ENCODE results near the gene UBE3A. TPM values are rescaled to one million over a fixed set of nuclear protein-coding genes. Genes with fewer than 3 reads are reported as not detected.
A peak's percentile ranks its signal among the peaks of the same experiment; 100 is the strongest.

Gene UBE3A
- total and polyA plus RNA-seq, 2 donors from 2014 or later: 22.3 to 103 TPM

DNA sequence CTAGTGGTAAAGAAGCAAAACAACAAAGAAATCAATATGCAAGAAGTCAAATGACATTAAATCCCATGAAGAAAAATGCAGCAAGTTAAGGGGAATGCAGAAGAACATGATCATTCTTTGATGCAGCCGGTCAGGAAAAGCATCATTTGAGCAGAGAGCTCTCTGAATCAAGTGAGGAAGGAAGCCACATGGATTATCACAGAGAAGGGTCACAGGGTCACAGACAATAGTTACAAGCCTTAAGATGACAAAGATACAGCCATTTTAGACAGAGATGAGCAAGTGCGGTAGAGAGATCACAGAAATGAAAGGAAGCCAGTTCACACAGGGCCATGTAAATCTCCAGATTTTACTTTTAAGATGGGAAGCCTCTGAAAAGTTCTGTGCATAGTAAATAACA lies 43.9 kb downstream of the UBE3A start:
- H3K9ac ChIP-seq (ENCODE audit: low read length in 3 of 3): no peak overlapping the region
- H3K4me1 ChIP-seq (ENCODE audit: control insufficient read depth in 2 of 3, insufficient read depth in 2 of 3, low read depth in 1 of 3, low read length in 3 of 3): no peaks in the 10 kb centered on the region
- no peak overlapping the region for H3K4me3 ChIP-seq (ENCODE audit: low read length in 3 of 3)
- no peaks in the 10 kb centered on the region for H3K36me3 ChIP-seq (ENCODE audit: control insufficient read depth in 2 of 3, insufficient read depth in 3 of 3, low read length in 3 of 3)
- no peak for FAIRE-seq
- no peaks in the 10 kb centered on the region for H3K9me3 ChIP-seq (ENCODE audit: control insufficient read depth in 2 of 3, insufficient read depth in 1 of 3, low read length in 3 of 3)
- intact Hi-C loops (cut with DNase I): no loop called here
- H3K27ac ChIP-seq (ENCODE audit: low read depth in 2 of 2, low read length in 2 of 2): no peak overlapping the region
- H3K27me3 ChIP-seq (ENCODE audit: control insufficient read depth, insufficient read depth, low read length): no peaks in the 10 kb centered on the region
- DNase-seq: peak in 1 of 5 donors; percentile 39
- TF ChIP-seq, protein P1, sequence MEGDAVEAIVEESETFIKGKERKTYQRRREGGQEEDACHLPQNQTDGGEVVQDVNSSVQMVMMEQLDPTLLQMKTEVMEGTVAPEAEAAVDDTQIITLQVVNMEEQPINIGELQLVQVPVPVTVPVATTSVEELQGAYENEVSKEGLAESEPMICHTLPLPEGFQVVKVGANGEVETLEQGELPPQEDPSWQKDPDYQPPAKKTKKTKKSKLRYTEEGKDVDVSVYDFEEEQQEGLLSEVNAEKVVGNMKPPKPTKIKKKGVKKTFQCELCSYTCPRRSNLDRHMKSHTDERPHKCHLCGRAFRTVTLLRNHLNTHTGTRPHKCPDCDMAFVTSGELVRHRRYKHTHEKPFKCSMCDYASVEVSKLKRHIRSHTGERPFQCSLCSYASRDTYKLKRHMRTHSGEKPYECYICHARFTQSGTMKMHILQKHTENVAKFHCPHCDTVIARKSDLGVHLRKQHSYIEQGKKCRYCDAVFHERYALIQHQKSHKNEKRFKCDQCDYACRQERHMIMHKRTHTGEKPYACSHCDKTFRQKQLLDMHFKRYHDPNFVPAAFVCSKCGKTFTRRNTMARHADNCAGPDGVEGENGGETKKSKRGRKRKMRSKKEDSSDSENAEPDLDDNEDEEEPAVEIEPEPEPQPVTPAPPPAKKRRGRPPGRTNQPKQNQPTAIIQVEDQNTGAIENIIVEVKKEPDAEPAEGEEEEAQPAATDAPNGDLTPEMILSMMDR (IDR thresholded peaks at IDR 0.05; ENCODE audit: borderline replicate concordance, extremely low read depth, insufficient read depth): no peak

DNA sequence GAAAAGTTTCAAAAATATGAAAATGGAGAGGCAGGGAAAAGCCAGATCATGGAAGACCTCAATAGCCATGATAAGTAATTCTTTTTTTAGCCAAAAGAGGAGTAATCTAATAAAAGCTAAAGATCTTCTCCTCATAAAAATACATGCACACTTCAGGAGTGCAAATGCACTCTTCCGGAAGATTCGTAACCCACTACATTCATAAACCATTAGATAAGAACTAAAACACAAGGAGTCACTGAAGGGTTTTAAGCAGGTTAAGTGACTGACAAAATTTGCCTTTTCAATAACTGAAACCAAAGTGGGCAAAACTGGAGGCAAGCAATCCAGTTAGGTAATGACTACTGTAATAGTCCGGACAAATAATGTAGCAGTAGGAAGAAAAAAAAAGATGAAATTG lies 46.0 kb downstream of the UBE3A start:
- Histone ChIP-seq H3K27me3 (ENCODE audit: control insufficient read depth, insufficient read depth, low read length) (no peaks in the 10 kb centered on the region), H3K4me3 (ENCODE audit: low read length in 3 of 3) (no peak overlapping the region), H3K4me1 (ENCODE audit: control insufficient read depth in 2 of 3, insufficient read depth in 2 of 3, low read depth in 1 of 3, low read length in 3 of 3) (no peaks in the 10 kb centered on the region), H3K9me3 (ENCODE audit: control insufficient read depth in 2 of 3, insufficient read depth in 1 of 3, low read length in 3 of 3) (no peaks in the 10 kb centered on the region), H3K36me3 (ENCODE audit: control insufficient read depth in 2 of 3, insufficient read depth in 3 of 3, low read length in 3 of 3) (no peaks in the 10 kb centered on the region), H3K9ac (ENCODE audit: low read length in 3 of 3) (no peak overlapping the region), H3K27ac (ENCODE audit: low read depth in 2 of 2, low read length in 2 of 2) (no peak overlapping the region)
- TF ChIP-seq, protein P1 (IDR thresholded peaks at IDR 0.05; ENCODE audit: borderline replicate concordance, extremely low read depth, insufficient read depth): no peak
- DNase-seq: no peak
- intact Hi-C loops (cut with DNase I): no loop called here
- FAIRE-seq: no peak

DNA sequence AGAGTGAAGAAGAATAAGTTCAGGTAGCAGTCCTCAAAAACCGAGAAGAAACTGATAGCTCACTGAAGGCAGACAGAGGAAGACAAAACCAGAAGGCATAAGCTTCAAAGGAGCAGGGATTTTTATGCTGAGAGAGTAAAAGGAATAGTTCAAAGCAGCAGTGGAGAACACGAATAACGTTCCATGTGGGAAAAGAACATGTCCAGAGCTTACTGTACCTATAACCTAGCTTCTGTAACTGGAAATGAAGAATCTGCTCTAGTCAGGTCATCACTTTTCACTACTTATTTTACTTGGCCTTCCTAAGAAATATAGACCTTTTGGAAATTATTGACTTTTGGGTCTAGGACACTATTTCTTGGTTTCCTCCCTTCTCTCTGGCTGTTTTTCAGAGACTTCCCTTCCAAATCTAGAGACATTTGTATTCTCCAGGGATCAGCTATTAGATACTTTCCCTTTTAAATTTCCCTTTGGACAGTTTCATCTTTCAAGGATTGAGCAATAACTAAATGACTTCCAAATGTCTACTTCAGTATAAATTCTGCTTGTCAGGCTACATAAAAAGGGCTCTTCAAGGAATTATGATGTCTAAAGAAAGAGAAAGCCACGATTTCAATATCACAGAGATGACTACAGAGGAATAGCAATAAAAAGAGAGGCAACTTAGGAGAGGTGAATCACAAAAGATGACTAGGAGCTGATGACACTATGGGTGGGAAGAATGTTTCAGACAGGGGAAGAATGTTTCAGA lies 46.7 kb downstream of the UBE3A start:
- Histone ChIP-seq H3K27ac (ENCODE audit: low read depth in 2 of 2, low read length in 2 of 2) (no peak overlapping the region), H3K9ac (ENCODE audit: low read length in 3 of 3) (no peak overlapping the region), H3K27me3 (ENCODE audit: control insufficient read depth, insufficient read depth, low read length) (no peaks in the 10 kb centered on the region), H3K9me3 (ENCODE audit: control insufficient read depth in 2 of 3, insufficient read depth in 1 of 3, low read length in 3 of 3) (no peaks in the 10 kb centered on the region), H3K36me3 (ENCODE audit: control insufficient read depth in 2 of 3, insufficient read depth in 3 of 3, low read length in 3 of 3) (no peaks in the 10 kb centered on the region), H3K4me3 (ENCODE audit: low read length in 3 of 3) (no peak overlapping the region), H3K4me1 (ENCODE audit: control insufficient read depth in 2 of 3, insufficient read depth in 2 of 3, low read depth in 1 of 3, low read length in 3 of 3) (no peaks in the 10 kb centered on the region)
- DNase-seq (no peak), FAIRE-seq (no peak)
- TF ChIP-seq, protein P1 (IDR thresholded peaks at IDR 0.05; ENCODE audit: borderline replicate concordance, extremely low read depth, insufficient read depth): no peak
- intact Hi-C loops (cut with DNase I): no loop called here
